IMR-90 (cell line): ENCODE data around the gene RAP2A. TPM values are rescaled to one million over a fixed set of nuclear protein-coding genes. Genes with fewer than 3 reads are reported as not detected.

Source experiments
- ATAC-seq: fragments of 200-7000 bp; cut with Tn5 transposase; 2 replicates; pipeline ENCODE4 v1.9.1; 2020; ENCODE audit warnings: low read depth, mild to moderate bottlenecking, moderate library complexity
- BruUV-seq: library from RNA; stranded (reverse); fragments of 400-500 nt; replicated peaks from 2 replicates; lab custom pipeline; 2021; lab: Mats Ljungman, UMichigan
- CTCF ChIA-PET: fragments of 300-600 bp; formaldehyde crosslinking; extraction: SDS; loops from one replicate; lab custom pipeline; 2021; ENCODE audit warnings: antibody characterized with exemption; lab: Yijun Ruan, JAX
- POLR2A ChIA-PET: fragments of 300-600 bp; sonication (Branson Sonifier 250); formaldehyde crosslinking; loops from one replicate; lab custom pipeline; 2022; ENCODE audit warnings: antibody characterized with exemption; ENCODE audit not compliant: unreplicated experiment; lab: Charles Lee
- DNase-seq: peaks from one replicate; pipeline ENCODE4 v3.0.0; 2013
- H2AFZ ChIP-seq: replicated peaks from 2 replicates; pipeline ENCODE3; 2013; ENCODE audit warnings: low read length, mild to moderate bottlenecking; ENCODE audit not compliant: poor library complexity
- H2AK5ac ChIP-seq: 2 replicates; pipeline ENCODE4 v1.6.1; 2013; ENCODE audit warnings: low read depth, low read length, inconsistent platforms
- H2AK9ac ChIP-seq: replicated peaks from 2 replicates; pipeline ENCODE3; 2013; ENCODE audit warnings: mild to moderate bottlenecking, low read depth, low read length, moderate library complexity; ENCODE audit not compliant: poor library complexity
- H2BK120ac ChIP-seq: 2 replicates; pipeline ENCODE4 v1.6.1; 2013; ENCODE audit warnings: low read depth, low read length, inconsistent platforms
- H2BK15ac ChIP-seq: 3 replicates; pipeline ENCODE4 v1.6.1; 2013; ENCODE audit warnings: low read depth, low read length, inconsistent platforms
- H2BK20ac ChIP-seq: 2 replicates; pipeline ENCODE4 v1.6.1; 2013; ENCODE audit warnings: low read depth, mild to moderate bottlenecking, inconsistent platforms, low read length, moderate library complexity
- H2BK5ac ChIP-seq: 2 replicates; pipeline ENCODE4 v1.6.1; 2013; ENCODE audit warnings: mild to moderate bottlenecking, low read depth, low read length, inconsistent platforms; ENCODE audit not compliant: poor library complexity, severe bottlenecking
- H3K14ac ChIP-seq: replicated peaks from 2 replicates; pipeline ENCODE4 v1.6.1; 2013; ENCODE audit warnings: low read depth, low read length, inconsistent platforms
- H3K18ac ChIP-seq: 2 replicates; pipeline ENCODE4 v1.6.1; 2013; ENCODE audit warnings: low read depth, low read length, control low read depth
- H3K23ac ChIP-seq: 2 replicates; pipeline ENCODE4 v1.6.1; 2013; ENCODE audit warnings: low read depth, low read length, inconsistent platforms
- H3K27ac ChIP-seq: 2 replicates; pipeline ENCODE4 v1.5.1; 2013; ENCODE audit warnings: mild to moderate bottlenecking, control low read depth, low read length; ENCODE audit not compliant: insufficient read depth
- H3K27me3 ChIP-seq: 2 replicates; pipeline ENCODE4 v1.6.1; 2013; ENCODE audit warnings: low read length; ENCODE audit not compliant: control insufficient read depth, insufficient read depth
- H3K36me3 ChIP-seq: 2 replicates; pipeline ENCODE4 v1.6.1; 2013; ENCODE audit warnings: low read length, mixed read lengths; ENCODE audit not compliant: control insufficient read depth, insufficient read depth
- H3K4ac ChIP-seq: 2 replicates; pipeline ENCODE4 v1.6.1; 2013; ENCODE audit warnings: low read depth, low read length, inconsistent platforms
- H3K4me1 ChIP-seq: 2 replicates; pipeline ENCODE4 v1.6.1; 2013; ENCODE audit warnings: low read length, mixed read lengths; ENCODE audit not compliant: control insufficient read depth, insufficient read depth
- H3K4me2 ChIP-seq: 2 replicates; pipeline ENCODE4 v1.6.1; 2013; ENCODE audit warnings: low read depth, mild to moderate bottlenecking, control low read depth, low read length, moderate library complexity
- H3K4me3 ChIP-seq: 2 replicates; pipeline ENCODE4 v1.5.1; 2013; ENCODE audit warnings: low read depth, mild to moderate bottlenecking, control low read depth, low read length, moderate library complexity; ENCODE audit not compliant: insufficient read depth
- H3K56ac ChIP-seq: 2 replicates; pipeline ENCODE4 v1.6.1; 2013; ENCODE audit warnings: low read length, inconsistent platforms; ENCODE audit not compliant: insufficient read depth; ENCODE audit errors: extremely low read depth
- H3K79me1 ChIP-seq, 2 experiments: 2 replicates each; pipeline ENCODE4 v1.6.1; 2013; ENCODE audit warnings: low read length in 2 of 2, inconsistent platforms in 1 of 2, low read depth in 1 of 2
- H3K9ac ChIP-seq: 2 replicates; pipeline ENCODE4 v1.6.1; 2013; ENCODE audit warnings: low read depth, low read length, control low read depth
- H3K9me1 ChIP-seq: 2 replicates; pipeline ENCODE4 v1.6.1; 2013; ENCODE audit warnings: low read length, inconsistent platforms; ENCODE audit not compliant: insufficient read depth
- H3K9me3 ChIP-seq: 2 replicates; pipeline ENCODE4 v1.6.1; 2013; ENCODE audit warnings: low read length; ENCODE audit not compliant: control insufficient read depth, insufficient read depth
- H4K20me1 ChIP-seq: 2 replicates; pipeline ENCODE4 v1.6.1; 2013; ENCODE audit warnings: low read length, inconsistent platforms; ENCODE audit not compliant: insufficient read depth
- H4K5ac ChIP-seq: 2 replicates; pipeline ENCODE4 v1.6.1; 2013; ENCODE audit warnings: mild to moderate bottlenecking, low read depth, low read length, control low read depth
- H4K8ac ChIP-seq, 2 experiments: 2 replicates each; pipeline ENCODE4 v1.6.1; 2013; ENCODE audit warnings: low read depth in 2 of 2, low read length in 2 of 2, control low read depth in 1 of 2, inconsistent platforms in 1 of 2
- H4K91ac ChIP-seq: 2 replicates; pipeline ENCODE4 v1.6.1; 2013; ENCODE audit warnings: low read depth, low read length, inconsistent platforms; ENCODE audit not compliant: insufficient read depth
- BHLHE40 ChIP-seq: fragments of 150-350 bp; IDR thresholded peaks from 2 replicates; pipeline ENCODE4 v1.6.1; 2016; ENCODE audit warnings: mild to moderate bottlenecking, low read depth, low read length
- CEBPB ChIP-seq: IDR thresholded peaks from 2 replicates; pipeline ENCODE4 v1.6.1; 2012; ENCODE audit warnings: low read depth, low read length, improper control_type of control experiment
- CHD1 ChIP-seq: IDR thresholded peaks from 2 replicates; pipeline ENCODE4 v1.6.1; 2012; ENCODE audit warnings: low read depth, low read length, improper control_type of control experiment
- FOS ChIP-seq: fragments of 150-350 bp; IDR thresholded peaks from 2 replicates; pipeline ENCODE4 v1.6.1; 2016; ENCODE audit warnings: low read depth, low read length
- MAFK ChIP-seq: IDR thresholded peaks from 2 replicates; pipeline ENCODE4 v1.6.1; 2012; ENCODE audit warnings: low read depth, low read length, improper control_type of control experiment
- MXI1 ChIP-seq: IDR thresholded peaks from 2 replicates; pipeline ENCODE4 v1.6.1; 2012; ENCODE audit warnings: low read depth, mild to moderate bottlenecking, low read length, moderate library complexity, borderline replicate concordance
- NFE2L2 ChIP-seq: fragments of 150-350 bp; IDR thresholded peaks from 2 replicates; pipeline ENCODE4 v1.6.1; 2016; ENCODE audit warnings: low read depth, mild to moderate bottlenecking, low read length
- RCOR1 ChIP-seq: IDR thresholded peaks from 2 replicates; pipeline ENCODE4 v1.6.1; 2012; ENCODE audit warnings: mild to moderate bottlenecking, low read length, improper control_type of control experiment; ENCODE audit not compliant: insufficient replicate concordance
- RFX5 ChIP-seq: IDR thresholded peaks from 2 replicates; pipeline ENCODE4 v1.8.0; 2012; ENCODE audit warnings: low read depth, mild to moderate bottlenecking, low read length, moderate library complexity
- WGBS, 2 experiments: methylation state at CpG; one replicate each; pipeline versions ENCODE4 v1.1.5 to v1.1.7; 2013; ENCODE audit warnings: missing lambda C conversion rate in 2 of 2; ENCODE audit not compliant: insufficient read length in 1 of 2; ENCODE audit errors: extremely low coverage in 2 of 2; 5-methylcytosine and 5-hydroxymethylcytosine counted together
- dilution Hi-C: fragments of 300-500 bp; cut with HindIII; formaldehyde crosslinking; loops from one replicate; pipeline ENCODE4 v1.14.3; 2018; ENCODE audit warnings: low sequenced_read_pairs; ENCODE audit not compliant: unreplicated experiment
- in situ Hi-C: fragments of 300-500 bp; cut with MboI; formaldehyde crosslinking; loops from 3 replicates; pipeline ENCODE4 v1.14.3; 2019; ENCODE audit warnings: low sequenced_read_pairs, inconsistent platforms, mixed read lengths
- intact Hi-C: fragments of 100-400 bp; cut with micrococcal nuclease; formaldehyde crosslinking; loops from 2 replicates; pipeline ENCODE4 v1.10.0; 2022
- polyA plus RNA-seq, 3 experiments: library from polyadenylated mRNA; depleted of rRNA; stranded (reverse); fragments of >200 nt; gene quantifications; 2 replicates each; pipeline ENCODE4 v1.2.3, GENCODE V29; 2012; ENCODE audit warnings: low replicate concordance in 1 of 3
- total RNA-seq: library from RNA; depleted of rRNA; stranded (reverse); fragments of >200 nt; gene quantifications from 2 replicates; pipeline ENCODE4 v1.2.3, GENCODE V29; 2012

RAP2A gene
- total and polyA plus RNA-seq, 2 of the 4 experiments (the other 2 are of a cell fraction), result 6.4 to 21.0 TPM

DNA sequence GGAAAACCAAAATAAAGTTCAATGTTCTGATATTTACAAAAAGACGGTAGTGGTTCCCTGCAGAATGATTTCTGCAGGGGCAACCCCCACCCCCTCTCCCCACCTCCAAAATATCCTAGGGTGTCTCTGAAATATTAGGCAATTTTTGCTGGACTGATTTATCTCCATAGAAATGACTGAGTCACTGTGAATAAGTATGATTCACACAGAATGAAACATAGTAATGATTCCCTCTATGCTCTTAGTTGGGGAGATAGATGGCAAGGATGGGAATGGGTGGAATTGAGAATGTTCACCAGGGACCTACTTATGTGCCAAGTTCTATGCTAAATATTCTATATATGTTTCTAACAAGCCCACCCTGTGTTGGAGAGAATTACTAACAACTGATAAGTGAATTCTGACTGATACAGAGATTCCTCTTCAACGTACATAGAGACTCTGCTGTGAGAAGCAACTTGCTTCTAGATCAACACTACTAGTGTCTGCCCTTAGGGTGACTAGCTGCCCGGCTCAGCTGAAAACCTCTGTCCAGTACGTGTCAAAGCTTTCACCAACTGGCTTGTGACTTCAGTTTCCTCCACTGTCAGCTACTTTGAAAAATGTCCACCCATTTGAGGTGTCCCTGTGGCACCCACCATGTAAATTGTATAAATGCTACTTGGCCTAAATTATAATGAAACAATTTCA is 38.4 kb upstream of the RAP2A start:
- H4K91ac ChIP-seq, result no peak overlapping the region; the same call in 1 of the 2 replicates
- H3K4me1 ChIP-seq, result peaks cover 5% of the 10 kb centered on the region

More for the DNA sequence above, 38.4 kb upstream of the RAP2A start:
- peak overlapping the region; percentile 36; the same call in 1 of the 2 replicates for H3K27ac ChIP-seq
- no peak overlapping the region for H3K56ac ChIP-seq
- peak overlapping the region; percentile 28 for H2BK5ac ChIP-seq
- H2BK15ac ChIP-seq, result peak overlapping the region; percentile 11; the same call in 1 of the 3 replicates
- dilution Hi-C loops (no loop called here), in situ Hi-C loops (no loop called here), intact Hi-C loops (loop anchor here (10.0 kb wide), 1 partner anchor 409 kb away; no protein-coding TSS in a partner anchor)
- no peak overlapping the region for H2AFZ ChIP-seq
- no peak overlapping the region for H3K9ac ChIP-seq
- peaks cover 6% of the 10 kb centered on the region; the same call in 1 of the 2 replicates for H3K9me1 ChIP-seq
- peak overlapping the region; percentile 45; the same call in 1 of the 2 replicates for H2AK5ac ChIP-seq
- H4K20me1 ChIP-seq, result peaks cover 5% of the 10 kb centered on the region; the same call in 1 of the 2 replicates
- ATAC-seq (peak; percentile 67), DNase-seq (peak; percentile 66)
- peak overlapping the region; percentile 88 for H3K23ac ChIP-seq
- TF ChIP-seq CEBPB, result peak; percentile 85
- 0 out of 2 replicates have a peak, but pooled peaks have one; percentile 3 for TF ChIP-seq MAFK
- no peak for TF ChIP-seq RFX5
- no peak for TF ChIP-seq BHLHE40
- no peak for TF ChIP-seq MXI1
- peak; percentile 78 for TF ChIP-seq FOS
- TF ChIP-seq NFE2L2, result peak; percentile 87
- no peak for TF ChIP-seq RCOR1
- TF ChIP-seq CHD1, result no peak
- peak overlapping the region; percentile 78; the same call in 1 of the 2 replicates for H2BK20ac ChIP-seq
- H3K9me3 ChIP-seq, result no peaks in the 10 kb centered on the region
- peaks cover 4 to 12% of the 10 kb centered on the region in 2 experiments; a peak in 3 of 4 replicates for H3K79me1 ChIP-seq
- CTCF ChIA-PET, result interaction anchor here (1.1 kb wide), 1 partner anchor 183 kb away, joined by 3 read pairs; no protein-coding TSS in a partner anchor
- H2BK120ac ChIP-seq, result no peak overlapping the region
- WGBS, 2 experiments, result 57% methylated on average over 1 of the region's 4 CpGs; no CpG with 5 or more reads in 1 of the 2 experiments
- POLR2A ChIA-PET, result no interaction called here
- peak overlapping the region; percentile 24; the same call in 1 of the 2 replicates for H3K18ac ChIP-seq
- H4K5ac ChIP-seq, result no peak overlapping the region
- H3K4me3 ChIP-seq, result no peak overlapping the region
- BruUV-seq, result no TSS peak
- no peak overlapping the region for H3K4me2 ChIP-seq
- peaks cover 6% of the 10 kb centered on the region for H3K36me3 ChIP-seq
- peak overlapping the region; percentile 84 for H2AK9ac ChIP-seq
- H3K4ac ChIP-seq, result peak overlapping the region; percentile 60
- H3K27me3 ChIP-seq, result no peaks in the 10 kb centered on the region
- peak overlapping the region; percentile 10; the same call in 1 of the 2 replicates for H3K14ac ChIP-seq
- H4K8ac ChIP-seq, result peak overlapping the region in 1 of 2 experiments; percentile 58; a peak in 1 of 4 replicates
